ENCODE data around the gene TLR8.
"Not testable (repeated sequence)": the region's sequence is repeated elsewhere in the genome, so short reads cannot be mapped to it uniquely, and the experiment has no call there.

Gene TLR8

GRCh38 chrX:12956704-12957534, 50.5 kb downstream of the TLR8 start:
- no peak for DNase-seq
- Histone ChIP-seq H3K4me3 (ENCODE audit: low read depth, low read length) (no peak overlapping the region), H3K27ac (peak overlapping the region; percentile 96), H3K27me3 (replicated peaks) (no peaks in the 10 kb centered on the region), H3K36me3 (replicated peaks) (no peaks in the 10 kb centered on the region)
- TF ChIP-seq, protein P1, sequence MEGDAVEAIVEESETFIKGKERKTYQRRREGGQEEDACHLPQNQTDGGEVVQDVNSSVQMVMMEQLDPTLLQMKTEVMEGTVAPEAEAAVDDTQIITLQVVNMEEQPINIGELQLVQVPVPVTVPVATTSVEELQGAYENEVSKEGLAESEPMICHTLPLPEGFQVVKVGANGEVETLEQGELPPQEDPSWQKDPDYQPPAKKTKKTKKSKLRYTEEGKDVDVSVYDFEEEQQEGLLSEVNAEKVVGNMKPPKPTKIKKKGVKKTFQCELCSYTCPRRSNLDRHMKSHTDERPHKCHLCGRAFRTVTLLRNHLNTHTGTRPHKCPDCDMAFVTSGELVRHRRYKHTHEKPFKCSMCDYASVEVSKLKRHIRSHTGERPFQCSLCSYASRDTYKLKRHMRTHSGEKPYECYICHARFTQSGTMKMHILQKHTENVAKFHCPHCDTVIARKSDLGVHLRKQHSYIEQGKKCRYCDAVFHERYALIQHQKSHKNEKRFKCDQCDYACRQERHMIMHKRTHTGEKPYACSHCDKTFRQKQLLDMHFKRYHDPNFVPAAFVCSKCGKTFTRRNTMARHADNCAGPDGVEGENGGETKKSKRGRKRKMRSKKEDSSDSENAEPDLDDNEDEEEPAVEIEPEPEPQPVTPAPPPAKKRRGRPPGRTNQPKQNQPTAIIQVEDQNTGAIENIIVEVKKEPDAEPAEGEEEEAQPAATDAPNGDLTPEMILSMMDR (IDR thresholded peaks at IDR 0.05; ENCODE audit: low read depth, low read length, missing control alignments) = no peak
- in situ Hi-C loops (cut with HindIII; ENCODE audit: low pct_ligation_motif_present, low sequenced_read_pairs) = no loop called here

- no peak overlapping the region for H3K4me3 ChIP-seq (ENCODE audit: low read depth, low read length)
- no peaks in the 10 kb centered on the region for H3K27me3 ChIP-seq (replicated peaks)
- TF ChIP-seq, protein P1 (IDR thresholded peaks at IDR 0.05; ENCODE audit: low read depth, low read length, missing control alignments) = no peak
- H3K36me3 ChIP-seq (replicated peaks) = no peaks in the 10 kb centered on the region
- no peak for DNase-seq
- no peak overlapping the region for H3K27ac ChIP-seq
- in situ Hi-C loops (cut with HindIII; ENCODE audit: low pct_ligation_motif_present, low sequenced_read_pairs) = no loop called here
Measured at GRCh38 chrX:12958059-12958458, 51.6 kb downstream of the TLR8 start.

DNA sequence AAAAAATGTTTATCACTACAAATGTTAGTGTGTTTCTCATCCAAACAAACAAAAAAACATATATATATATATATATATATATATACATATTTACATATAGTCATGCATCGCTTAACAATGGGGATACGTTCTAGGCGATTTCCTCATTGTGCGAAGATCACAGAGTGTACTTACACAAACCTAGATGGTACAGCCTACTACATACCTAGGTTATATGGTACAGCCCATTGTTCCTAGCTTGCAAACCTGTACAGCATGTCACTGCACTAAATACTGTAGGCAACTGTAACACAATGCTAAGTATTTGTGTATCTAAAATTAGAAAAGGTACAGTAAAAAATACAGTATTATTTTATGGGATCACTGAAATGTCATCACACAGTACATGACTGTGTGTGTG, 52.0 kb downstream of the TLR8 start:
- Histone ChIP-seq H3K36me3 (replicated peaks) (no peaks in the 10 kb centered on the region), H3K4me3 (ENCODE audit: low read depth, low read length) (no peak overlapping the region), H3K27me3 (replicated peaks) (no peaks in the 10 kb centered on the region), H3K27ac (no peak overlapping the region)
- DNase-seq = no peak
- TF ChIP-seq, protein P1 (IDR thresholded peaks at IDR 0.05; ENCODE audit: low read depth, low read length, missing control alignments) = no peak
- in situ Hi-C loops (cut with HindIII; ENCODE audit: low pct_ligation_motif_present, low sequenced_read_pairs) = no loop called here

- Histone ChIP-seq H3K27ac (no peak overlapping the region), H3K36me3 (replicated peaks) (no peaks in the 10 kb centered on the region), H3K4me3 (ENCODE audit: low read depth, low read length) (no peak overlapping the region), H3K27me3 (replicated peaks) (no peaks in the 10 kb centered on the region)
- no peak for DNase-seq
- in situ Hi-C loops (cut with HindIII; ENCODE audit: low pct_ligation_motif_present, low sequenced_read_pairs) = no loop called here
- TF ChIP-seq, protein P1 (IDR thresholded peaks at IDR 0.05; ENCODE audit: low read depth, low read length, missing control alignments) = no peak
Measured at GRCh38 chrX:12961196-12961718, 54.8 kb downstream of the TLR8 start.

DNA sequence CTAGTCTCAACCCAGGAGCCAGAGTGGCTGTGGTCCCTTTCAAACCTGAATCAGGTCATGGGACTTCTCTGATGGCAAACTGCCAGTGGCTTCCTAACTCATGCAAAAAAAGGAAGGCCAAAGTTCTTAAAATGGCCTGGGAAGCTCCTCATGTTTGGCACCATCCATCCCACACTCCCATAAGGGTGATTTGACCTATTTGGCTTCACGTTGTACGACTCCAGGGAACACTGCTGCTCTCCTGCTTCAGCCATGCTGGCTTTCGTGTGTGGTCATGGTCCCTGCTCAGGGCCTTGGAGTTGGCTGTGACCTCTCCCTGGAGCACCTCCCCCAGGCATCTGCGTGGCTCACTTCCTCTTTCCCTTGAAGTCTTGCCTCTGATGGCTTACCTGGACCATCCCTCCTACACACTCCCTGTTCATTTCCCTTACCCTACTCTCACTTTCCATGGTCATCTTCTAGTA, 55.7 kb downstream of the TLR8 start:
- Histone ChIP-seq H3K36me3 (replicated peaks) (no peaks in the 10 kb centered on the region), H3K27me3 (replicated peaks) (no peaks in the 10 kb centered on the region), H3K27ac (no peak overlapping the region), H3K4me3 (ENCODE audit: low read depth, low read length) (no peak overlapping the region)
- in situ Hi-C loops (cut with HindIII; ENCODE audit: low pct_ligation_motif_present, low sequenced_read_pairs) = no loop called here
- TF ChIP-seq, protein P1 (IDR thresholded peaks at IDR 0.05; ENCODE audit: low read depth, low read length, missing control alignments) = no peak
- no peak for DNase-seq

- H3K27me3 ChIP-seq (replicated peaks); H3K27ac ChIP-seq; H3K4me3 ChIP-seq (ENCODE audit: low read depth, low read length); DNase-seq; in situ Hi-C loops (cut with HindIII; ENCODE audit: low pct_ligation_motif_present, low sequenced_read_pairs); H3K36me3 ChIP-seq (replicated peaks): not testable (repeated sequence)
Measured at GRCh38 chrX:12963210-12963850, 56.9 kb downstream of the TLR8 start.
